ENCODE measurements around the gene FGF3. TPM values are rescaled to one million over a fixed set of nuclear protein-coding genes. Genes with fewer than 3 reads are reported as not detected.
A peak's percentile ranks its signal among the peaks of the same experiment; 100 is the strongest.

FGF3 gene
- total and polyA plus RNA-seq, 2 donors from 2014 or later = not detected

- Histone ChIP-seq H3K4me3 (ENCODE audit: low read length in 3 of 3) (no peak overlapping the region), H3K9me3 (ENCODE audit: control insufficient read depth in 2 of 3, insufficient read depth in 1 of 3, low read length in 3 of 3) (peaks cover 0 to 5% (median 0%) of the 10 kb centered on the region in 3 donors), H3K4me1 (ENCODE audit: control insufficient read depth in 2 of 3, insufficient read depth in 2 of 3, low read depth in 1 of 3, low read length in 3 of 3) (no peaks in the 10 kb centered on the region), H3K9ac (ENCODE audit: low read length in 3 of 3) (no peak overlapping the region), H3K27ac (ENCODE audit: low read depth in 2 of 2, low read length in 2 of 2) (no peak overlapping the region), H3K27me3 (ENCODE audit: control insufficient read depth, insufficient read depth, low read length) (no peaks in the 10 kb centered on the region), H3K36me3 (ENCODE audit: control insufficient read depth in 2 of 3, insufficient read depth in 3 of 3, low read length in 3 of 3) (no peaks in the 10 kb centered on the region)
- DNase-seq = no peak
- intact Hi-C loops (cut with DNase I) = no loop called here
- no peak for FAIRE-seq
- TF ChIP-seq, protein P1, sequence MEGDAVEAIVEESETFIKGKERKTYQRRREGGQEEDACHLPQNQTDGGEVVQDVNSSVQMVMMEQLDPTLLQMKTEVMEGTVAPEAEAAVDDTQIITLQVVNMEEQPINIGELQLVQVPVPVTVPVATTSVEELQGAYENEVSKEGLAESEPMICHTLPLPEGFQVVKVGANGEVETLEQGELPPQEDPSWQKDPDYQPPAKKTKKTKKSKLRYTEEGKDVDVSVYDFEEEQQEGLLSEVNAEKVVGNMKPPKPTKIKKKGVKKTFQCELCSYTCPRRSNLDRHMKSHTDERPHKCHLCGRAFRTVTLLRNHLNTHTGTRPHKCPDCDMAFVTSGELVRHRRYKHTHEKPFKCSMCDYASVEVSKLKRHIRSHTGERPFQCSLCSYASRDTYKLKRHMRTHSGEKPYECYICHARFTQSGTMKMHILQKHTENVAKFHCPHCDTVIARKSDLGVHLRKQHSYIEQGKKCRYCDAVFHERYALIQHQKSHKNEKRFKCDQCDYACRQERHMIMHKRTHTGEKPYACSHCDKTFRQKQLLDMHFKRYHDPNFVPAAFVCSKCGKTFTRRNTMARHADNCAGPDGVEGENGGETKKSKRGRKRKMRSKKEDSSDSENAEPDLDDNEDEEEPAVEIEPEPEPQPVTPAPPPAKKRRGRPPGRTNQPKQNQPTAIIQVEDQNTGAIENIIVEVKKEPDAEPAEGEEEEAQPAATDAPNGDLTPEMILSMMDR (IDR thresholded peaks at IDR 0.05; ENCODE audit: borderline replicate concordance, extremely low read depth, insufficient read depth) = no peak
Measured at GRCh38 chr11:69800278-69800677, 18.9 kb downstream of the FGF3 start.

- Histone ChIP-seq H3K9me3 (ENCODE audit: control insufficient read depth in 2 of 3, insufficient read depth in 1 of 3, low read length in 3 of 3) (peaks cover 0 to 5% (median 0%) of the 10 kb centered on the region in 3 donors), H3K27me3 (ENCODE audit: control insufficient read depth, insufficient read depth, low read length) (no peaks in the 10 kb centered on the region), H3K9ac (ENCODE audit: low read length in 3 of 3) (no peak overlapping the region), H3K4me3 (ENCODE audit: low read length in 3 of 3) (no peak overlapping the region), H3K36me3 (ENCODE audit: control insufficient read depth in 2 of 3, insufficient read depth in 3 of 3, low read length in 3 of 3) (no peaks in the 10 kb centered on the region), H3K4me1 (ENCODE audit: control insufficient read depth in 2 of 3, insufficient read depth in 2 of 3, low read depth in 1 of 3, low read length in 3 of 3) (no peaks in the 10 kb centered on the region), H3K27ac (ENCODE audit: low read depth in 2 of 2, low read length in 2 of 2) (no peak overlapping the region)
- FAIRE-seq (no peak), DNase-seq (peak in 2 of 5 donors; percentile 33 to 39)
- intact Hi-C loops (cut with DNase I) = no loop called here
- TF ChIP-seq, protein P1 (IDR thresholded peaks at IDR 0.05; ENCODE audit: borderline replicate concordance, extremely low read depth, insufficient read depth) = no peak
Measured at GRCh38 chr11:69799582-69799981, 19.6 kb downstream of the FGF3 start.

- H3K9me3 ChIP-seq (ENCODE audit: control insufficient read depth in 2 of 3, insufficient read depth in 1 of 3, low read length in 3 of 3) = peaks cover 0 to 5% (median 0%) of the 10 kb centered on the region in 3 donors
- TF ChIP-seq, protein P1 (IDR thresholded peaks at IDR 0.05; ENCODE audit: borderline replicate concordance, extremely low read depth, insufficient read depth) = no peak
- DNase-seq = no peak
- intact Hi-C loops (cut with DNase I) = no loop called here
- no peak overlapping the region for H3K9ac ChIP-seq (ENCODE audit: low read length in 3 of 3)
- no peaks in the 10 kb centered on the region for H3K36me3 ChIP-seq (ENCODE audit: control insufficient read depth in 2 of 3, insufficient read depth in 3 of 3, low read length in 3 of 3)
- H3K4me3 ChIP-seq (ENCODE audit: low read length in 3 of 3) = no peak overlapping the region
- H3K27me3 ChIP-seq (ENCODE audit: control insufficient read depth, insufficient read depth, low read length) = no peaks in the 10 kb centered on the region
- no peak overlapping the region for H3K27ac ChIP-seq (ENCODE audit: low read depth in 2 of 2, low read length in 2 of 2)
- no peaks in the 10 kb centered on the region for H3K4me1 ChIP-seq (ENCODE audit: control insufficient read depth in 2 of 3, insufficient read depth in 2 of 3, low read depth in 1 of 3, low read length in 3 of 3)
- FAIRE-seq = no peak
Measured at GRCh38 chr11:69799097-69799496, 20.1 kb downstream of the FGF3 start.

Data from kidney (tissue), 14 donors.